Measurements from ENCODE around the gene CYTH4.
"Not testable (repeated sequence)": the region's sequence is repeated elsewhere in the genome, so short reads cannot be mapped to it uniquely, and the experiment has no call there.

CYTH4 gene

GRCh38 chr22:37282385-37282677 lies at the start of gene CYTH4:
CYTH4 (plus strand) TSS chr22:37282508; CDS start chr22:37282570, 62 bp downstream.
- peak in 1 of 2 donors; percentile 26 for DNase-seq (ENCODE audit: low read depth in 2 of 2)
- H3K4me3 ChIP-seq (replicated peaks in 1 of 2; ENCODE audit: low read depth in 2 of 2, low read length in 2 of 2): no peak within 1 kb of the TSS
- no peak for TF ChIP-seq CTCF (IDR thresholded peaks at IDR 0.05; ENCODE audit: low read depth, low read length)

GRCh38 chr22:37233371-37233750 lies 48.9 kb upstream of the CYTH4 start:
- H3K4me3 ChIP-seq (replicated peaks in 1 of 2; ENCODE audit: low read depth in 2 of 2, low read length in 2 of 2): not testable (repeated sequence)

GRCh38 chr22:37233751-37234631 lies 48.3 kb upstream of the CYTH4 start:
- no peak for TF ChIP-seq CTCF (IDR thresholded peaks at IDR 0.05; ENCODE audit: low read depth, low read length)

More at GRCh38 chr22:37233371-37233750, 48.9 kb upstream of the CYTH4 start:
- not testable (repeated sequence) for DNase-seq (ENCODE audit: low read depth in 2 of 2)

DNA sequence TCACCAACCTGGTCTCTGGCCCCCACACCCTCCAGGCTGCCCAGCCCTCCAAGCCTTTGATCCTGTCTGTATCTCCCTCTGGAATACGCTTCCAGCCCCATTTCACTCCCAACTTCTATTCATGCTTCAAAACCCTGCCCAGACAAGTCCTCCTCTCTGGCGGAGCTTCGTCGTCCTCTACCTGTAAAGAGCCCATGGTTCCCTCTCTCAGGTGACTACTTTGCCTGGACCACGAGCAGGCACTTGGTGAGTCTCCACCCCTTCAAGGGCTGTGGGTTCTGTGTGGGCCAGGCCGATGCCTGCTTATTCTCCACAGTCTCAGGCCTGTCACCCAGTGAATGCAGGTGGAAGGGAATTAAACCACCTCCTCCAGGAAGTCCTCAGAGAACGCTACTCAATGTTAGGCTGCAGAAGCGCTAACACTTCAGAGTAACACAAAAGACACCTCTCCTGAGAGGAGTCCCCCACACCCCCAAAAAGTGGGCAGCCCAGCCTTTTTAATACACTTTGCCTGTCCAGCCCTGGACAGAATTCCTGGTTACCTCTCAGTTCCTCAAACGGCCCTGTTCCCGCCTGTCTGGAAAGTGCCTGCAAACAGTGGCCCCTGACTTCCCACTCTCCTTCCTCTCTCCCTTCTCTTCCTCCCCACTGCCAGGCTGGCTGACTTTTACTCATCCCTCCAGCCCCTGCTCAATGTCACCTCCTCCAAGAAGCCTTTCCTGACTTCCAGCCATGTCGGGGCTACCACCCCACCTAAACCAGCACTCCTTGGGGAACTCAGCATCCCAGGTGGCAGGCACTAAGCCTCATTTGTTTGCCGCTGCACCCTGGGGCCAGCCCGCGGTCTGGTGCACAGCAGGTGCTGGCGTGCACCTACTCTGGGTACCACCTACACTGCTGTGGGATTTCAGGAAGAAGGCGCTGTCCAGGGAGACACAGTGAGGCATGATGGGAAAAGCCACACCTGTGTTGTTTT lies 47.3 kb upstream of the CYTH4 start:
- DNase-seq (ENCODE audit: low read depth in 2 of 2): no peak
- no peak overlapping the region for H3K4me3 ChIP-seq (replicated peaks in 1 of 2; ENCODE audit: low read depth in 2 of 2, low read length in 2 of 2)
- TF ChIP-seq CTCF (IDR thresholded peaks at IDR 0.05; ENCODE audit: low read depth, low read length): no peak

More at GRCh38 chr22:37233751-37234631, 48.3 kb upstream of the CYTH4 start:
- DNase-seq (ENCODE audit: low read depth in 2 of 2): peak in 1 of 2 donors; percentile 15
- no peak overlapping the region for H3K4me3 ChIP-seq (replicated peaks in 1 of 2; ENCODE audit: low read depth in 2 of 2, low read length in 2 of 2)

GRCh38 chr22:37235897-37236607 lies 46.3 kb upstream of the CYTH4 start:
- no peak for DNase-seq (ENCODE audit: low read depth in 2 of 2)
- TF ChIP-seq CTCF (IDR thresholded peaks at IDR 0.05; ENCODE audit: low read depth, low read length): no peak
- no peak overlapping the region for H3K4me3 ChIP-seq (replicated peaks in 1 of 2; ENCODE audit: low read depth in 2 of 2, low read length in 2 of 2)

DNA sequence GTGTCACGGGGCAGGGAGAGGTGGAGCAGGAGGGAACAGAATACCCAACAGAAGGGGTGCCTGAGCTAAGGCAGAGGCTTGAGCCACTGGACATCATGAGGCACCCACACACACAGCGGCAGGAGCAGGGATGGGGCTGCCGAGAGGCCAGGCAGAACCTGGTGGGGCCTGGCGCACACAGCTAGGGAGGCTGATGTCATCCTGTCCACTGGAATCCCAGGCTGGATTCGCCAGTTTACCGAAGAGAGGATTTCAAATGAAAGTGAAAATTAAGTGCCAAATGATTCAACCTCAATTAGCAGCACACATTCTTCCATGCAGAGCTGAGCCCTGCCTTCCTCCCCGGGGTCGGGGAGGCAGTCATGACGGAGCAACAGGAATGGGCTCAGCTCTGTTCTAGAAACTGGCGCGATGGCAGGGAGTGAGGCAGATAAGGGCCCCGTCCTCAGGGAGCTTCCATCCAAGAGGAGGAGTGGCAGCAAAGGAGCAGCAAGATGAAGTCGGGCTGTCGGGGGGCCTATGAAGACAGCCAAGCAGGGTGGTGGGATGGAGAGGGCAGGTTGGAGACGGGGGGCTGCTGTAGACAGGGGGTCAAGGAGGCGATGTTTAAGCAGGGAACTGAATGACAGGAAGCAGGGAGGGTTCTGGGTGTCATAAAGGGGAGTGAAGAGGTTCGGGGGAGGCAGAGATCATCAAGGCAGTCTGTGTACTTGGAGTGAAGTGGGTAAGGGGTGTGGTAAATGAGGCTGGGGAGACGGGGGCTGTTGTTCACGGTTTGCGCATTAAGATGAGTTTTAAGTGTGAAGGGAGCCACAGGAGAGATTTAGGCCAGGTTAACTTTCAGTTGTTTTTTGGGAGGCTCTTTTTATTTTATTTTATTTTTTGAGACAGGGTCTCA lies 44.7 kb upstream of the CYTH4 start:
- DNase-seq (ENCODE audit: low read depth in 2 of 2): peak in 1 of 2 donors; percentile 43
- no peak for TF ChIP-seq CTCF (IDR thresholded peaks at IDR 0.05; ENCODE audit: low read depth, low read length)
- H3K4me3 ChIP-seq (replicated peaks in 1 of 2; ENCODE audit: low read depth in 2 of 2, low read length in 2 of 2): no peak overlapping the region
